Measurements from ENCODE around the gene OSBPL1A.

DNA sequence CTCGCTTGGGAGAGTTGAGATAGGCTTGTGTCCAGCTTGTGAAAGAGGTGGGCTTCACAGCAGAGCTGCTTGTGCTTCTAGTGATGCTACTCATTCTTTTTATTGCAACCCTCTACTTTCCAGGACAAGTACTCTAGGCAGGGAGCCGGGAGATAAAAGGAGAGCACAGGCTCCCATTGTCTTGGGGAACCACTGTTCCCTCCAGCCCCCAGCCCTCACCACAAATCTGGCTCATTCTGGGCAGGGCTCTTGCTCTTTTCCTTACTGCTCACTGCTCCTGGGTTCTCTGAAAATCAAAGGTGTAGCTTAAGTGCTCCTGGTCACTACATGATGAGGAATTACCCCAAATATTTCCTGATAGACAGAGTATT is 177.3 kb downstream of the OSBPL1A start:
- TF ChIP-seq POLR2A (IDR thresholded peaks at IDR 0.05; ENCODE audit: low read length) (no peak), NR3C1 (IDR thresholded peaks at IDR 0.05) (no peak), RAD21 (conservative IDR thresholded peaks at IDR 0.05 in 1 of 2, IDR thresholded peaks at IDR 0.05 in 1 of 2) (no peak), RFX5 (IDR thresholded peaks at IDR 0.05) (no peak), TP53 (CRISPR knock-in tag; IDR thresholded peaks at IDR 0.05) (no peak), JUN (IDR thresholded peaks at IDR 0.05) (no peak)
- TF ChIP-seq, protein P1, sequence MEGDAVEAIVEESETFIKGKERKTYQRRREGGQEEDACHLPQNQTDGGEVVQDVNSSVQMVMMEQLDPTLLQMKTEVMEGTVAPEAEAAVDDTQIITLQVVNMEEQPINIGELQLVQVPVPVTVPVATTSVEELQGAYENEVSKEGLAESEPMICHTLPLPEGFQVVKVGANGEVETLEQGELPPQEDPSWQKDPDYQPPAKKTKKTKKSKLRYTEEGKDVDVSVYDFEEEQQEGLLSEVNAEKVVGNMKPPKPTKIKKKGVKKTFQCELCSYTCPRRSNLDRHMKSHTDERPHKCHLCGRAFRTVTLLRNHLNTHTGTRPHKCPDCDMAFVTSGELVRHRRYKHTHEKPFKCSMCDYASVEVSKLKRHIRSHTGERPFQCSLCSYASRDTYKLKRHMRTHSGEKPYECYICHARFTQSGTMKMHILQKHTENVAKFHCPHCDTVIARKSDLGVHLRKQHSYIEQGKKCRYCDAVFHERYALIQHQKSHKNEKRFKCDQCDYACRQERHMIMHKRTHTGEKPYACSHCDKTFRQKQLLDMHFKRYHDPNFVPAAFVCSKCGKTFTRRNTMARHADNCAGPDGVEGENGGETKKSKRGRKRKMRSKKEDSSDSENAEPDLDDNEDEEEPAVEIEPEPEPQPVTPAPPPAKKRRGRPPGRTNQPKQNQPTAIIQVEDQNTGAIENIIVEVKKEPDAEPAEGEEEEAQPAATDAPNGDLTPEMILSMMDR (IDR thresholded peaks at IDR 0.05), result no peak
- TF ChIP-seq, protein P2, sequence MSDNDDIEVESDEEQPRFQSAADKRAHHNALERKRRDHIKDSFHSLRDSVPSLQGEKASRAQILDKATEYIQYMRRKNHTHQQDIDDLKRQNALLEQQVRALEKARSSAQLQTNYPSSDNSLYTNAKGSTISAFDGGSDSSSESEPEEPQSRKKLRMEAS (IDR thresholded peaks at IDR 0.05), result no peak
- TF ChIP-seq, protein P3, sequence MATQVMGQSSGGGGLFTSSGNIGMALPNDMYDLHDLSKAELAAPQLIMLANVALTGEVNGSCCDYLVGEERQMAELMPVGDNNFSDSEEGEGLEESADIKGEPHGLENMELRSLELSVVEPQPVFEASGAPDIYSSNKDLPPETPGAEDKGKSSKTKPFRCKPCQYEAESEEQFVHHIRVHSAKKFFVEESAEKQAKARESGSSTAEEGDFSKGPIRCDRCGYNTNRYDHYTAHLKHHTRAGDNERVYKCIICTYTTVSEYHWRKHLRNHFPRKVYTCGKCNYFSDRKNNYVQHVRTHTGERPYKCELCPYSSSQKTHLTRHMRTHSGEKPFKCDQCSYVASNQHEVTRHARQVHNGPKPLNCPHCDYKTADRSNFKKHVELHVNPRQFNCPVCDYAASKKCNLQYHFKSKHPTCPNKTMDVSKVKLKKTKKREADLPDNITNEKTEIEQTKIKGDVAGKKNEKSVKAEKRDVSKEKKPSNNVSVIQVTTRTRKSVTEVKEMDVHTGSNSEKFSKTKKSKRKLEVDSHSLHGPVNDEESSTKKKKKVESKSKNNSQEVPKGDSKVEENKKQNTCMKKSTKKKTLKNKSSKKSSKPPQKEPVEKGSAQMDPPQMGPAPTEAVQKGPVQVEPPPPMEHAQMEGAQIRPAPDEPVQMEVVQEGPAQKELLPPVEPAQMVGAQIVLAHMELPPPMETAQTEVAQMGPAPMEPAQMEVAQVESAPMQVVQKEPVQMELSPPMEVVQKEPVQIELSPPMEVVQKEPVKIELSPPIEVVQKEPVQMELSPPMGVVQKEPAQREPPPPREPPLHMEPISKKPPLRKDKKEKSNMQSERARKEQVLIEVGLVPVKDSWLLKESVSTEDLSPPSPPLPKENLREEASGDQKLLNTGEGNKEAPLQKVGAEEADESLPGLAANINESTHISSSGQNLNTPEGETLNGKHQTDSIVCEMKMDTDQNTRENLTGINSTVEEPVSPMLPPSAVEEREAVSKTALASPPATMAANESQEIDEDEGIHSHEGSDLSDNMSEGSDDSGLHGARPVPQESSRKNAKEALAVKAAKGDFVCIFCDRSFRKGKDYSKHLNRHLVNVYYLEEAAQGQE (IDR thresholded peaks at IDR 0.05), result no peak
